Ovary (tissue), 9 donors: ENCODE results near the gene MCUR1. TPM values are rescaled to one million over a fixed set of nuclear protein-coding genes. Genes with fewer than 3 reads are reported as not detected.

Source experiments
- DNase-seq, 5 donors: peaks; one replicate each; pipeline ENCODE4 v3.0.0-alpha.2; 2019 to 2020
- H3K27ac ChIP-seq, 2 donors: fragments of 200-600 bp; one replicate each; pipeline versions ENCODE4 v1.5.1 to v1.8.0; 2019 to 2022
- H3K27me3 ChIP-seq: fragments of 200-600 bp; one replicate; pipeline ENCODE4 v1.8.0; 2022
- H3K36me3 ChIP-seq: fragments of 200-600 bp; sonication (generic); one replicate; pipeline ENCODE4 v1.5.1; 2019
- H3K4me1 ChIP-seq: one replicate; pipeline ENCODE4 v1.8.1; 2013; ENCODE audit warnings: mild to moderate bottlenecking, moderate library complexity; ENCODE audit not compliant: insufficient read depth
- H3K4me3 ChIP-seq: fragments of 200-600 bp; sonication (generic); one replicate; pipeline ENCODE4 v1.5.1; 2017
- H3K9me3 ChIP-seq, 2 donors: fragments of 200-600 bp in 1 of 2; sonication (generic) in 1 of 2; one replicate each; pipeline versions ENCODE4 v1.5.1 to v1.8.1; 2013 to 2019; ENCODE audit warnings: mild to moderate bottlenecking in 1 of 2, moderate library complexity in 1 of 2
- CTCF ChIP-seq, 3 donors: fragments of 450-650 bp in 2 of 3; fragments of 200-600 bp in 1 of 3; IDR thresholded peaks; one replicate each; pipeline versions ENCODE4 v1.5.1 to v1.8.0; 2016 to 2022; ENCODE audit warnings: antibody characterized with exemption in 3 of 3, mild to moderate bottlenecking in 1 of 3
- EP300 ChIP-seq: sonication (generic); formaldehyde crosslinking; IDR thresholded peaks from one replicate; pipeline ENCODE4 v1.6.1; 2017; ENCODE audit warnings: antibody characterized with exemption
- POLR2A ChIP-seq: fragments of 450-650 bp; IDR thresholded peaks from one replicate; pipeline ENCODE4 v1.6.1; 2017; ENCODE audit warnings: antibody characterized with exemption, mild to moderate bottlenecking, moderate library complexity
- WGBS, 3 donors: extraction: QIAGEN DNeasy Blood & Tissue Kit in 1 of 3; methylation state at CpG; one replicate each; pipeline versions ENCODE4 v1.1.5 to v1.1.7; 2013 to 2017; 5-methylcytosine and 5-hydroxymethylcytosine counted together
- intact Hi-C, 4 donors: fragments of 100-400 bp; cut with DNase I; formaldehyde crosslinking; loops; one replicate each; pipeline versions ENCODE4 v1.11.0 to v1.15.1; 2022 to 2023
- polyA plus RNA-seq, 2 donors: library from polyadenylated mRNA; stranded (reverse); fragments of 200-250 nt in 1 of 2; fragments of 350-450 nt in 1 of 2; fragmentation: Illumina TruSeq in 1 of 2; extraction: RNeasy Lipid Tissue Mini Kit (QIAGEN cat#74804) in 1 of 2; gene quantifications; one replicate each; pipeline ENCODE4 v1.2.3, GENCODE V29; 2013 to 2014
- total RNA-seq, 7 donors: library from RNA; depleted of rRNA in 2 of 7; stranded (reverse); fragments of >200 nt in 2 of 7; fragmentation: NEBNext Ultra II Directional in 3 of 7; extraction: Animal tissue kit (Norgen Biotek cat#: 25700) in 3 of 7; gene quantifications; one replicate each; pipeline versions ENCODE4 v1.1.0 to v1.2.4, GENCODE V29; 2016 to 2023
- donor health status: DM: no; HTN: no; CAD: no; lungs with moderate emphysema.
- donor health status: DM: no; HTN: no; CAD: no.
- donor health status: Bipolar disorder and iron deficiency.
- donor health status: DM: yes; HTN: yes; CAD: no.
- donor health status: DM: no; HTN: no; CAD: no.
- donor health status: DM: yes; HTN: yes; CAD: no.

Gene MCUR1
- total and polyA plus RNA-seq, 9 donors = 5.1 to 20.0 (median 9.3) TPM

- H3K27ac ChIP-seq = no peak overlapping the region
- no peaks in the 10 kb centered on the region for H3K36me3 ChIP-seq
- intact Hi-C loops = no loop called here
- TF ChIP-seq CTCF (IDR thresholded peaks at IDR 0.05) = no peak
- TF ChIP-seq POLR2A = no peak
- TF ChIP-seq EP300 = no peak
- 8 to 11% (median 8%) methylated on average over 5 of the region's 5 CpGs for WGBS, 3 donors
- peaks cover 1% of the 10 kb centered on the region for H3K4me1 ChIP-seq
- H3K9me3 ChIP-seq = no peaks in the 10 kb centered on the region
- no peaks in the 10 kb centered on the region for H3K27me3 ChIP-seq
- no peak overlapping the region for H3K4me3 ChIP-seq
- no peak for DNase-seq
Observed at GRCh38 chr6:13848522-13849150, 34.3 kb upstream of the MCUR1 start.

- no peak overlapping the region for H3K4me3 ChIP-seq
- H3K27me3 ChIP-seq = no peaks in the 10 kb centered on the region
- no peaks in the 10 kb centered on the region for H3K9me3 ChIP-seq
- DNase-seq = no peak
- no peaks in the 10 kb centered on the region for H3K36me3 ChIP-seq
- H3K4me1 ChIP-seq = peaks cover 1% of the 10 kb centered on the region
- TF ChIP-seq CTCF (IDR thresholded peaks at IDR 0.05) (no peak), POLR2A (no peak), EP300 (no peak)
- WGBS, 3 donors = 77 to 91% (median 83%) methylated on average over 11 of the region's 11 CpGs
- intact Hi-C loops = no loop called here
- no peak overlapping the region for H3K27ac ChIP-seq
Observed at GRCh38 chr6:13847326-13848050, 33.1 kb upstream of the MCUR1 start.

GRCh38 chr6:13846841-13847240 lies 32.5 kb upstream of the MCUR1 start:
- Histone ChIP-seq H3K4me3 (no peak overlapping the region), H3K4me1 (peaks cover 1% of the 10 kb centered on the region), H3K9me3 (no peaks in the 10 kb centered on the region), H3K36me3 (no peaks in the 10 kb centered on the region), H3K27ac (no peak overlapping the region), H3K27me3 (no peaks in the 10 kb centered on the region)
- intact Hi-C loops = no loop called here
- DNase-seq = no peak
- no peak for TF ChIP-seq POLR2A
- TF ChIP-seq EP300 = no peak
- no peak for TF ChIP-seq CTCF (IDR thresholded peaks at IDR 0.05)
- WGBS, 3 donors = 85 to 87% (median 86%) methylated on average over 13 of the region's 13 CpGs

GRCh38 chr6:13841936-13842335 lies 27.6 kb upstream of the MCUR1 start:
- no peak for TF ChIP-seq EP300
- TF ChIP-seq CTCF (IDR thresholded peaks at IDR 0.05) = no peak
- no peak for TF ChIP-seq POLR2A
- no peak overlapping the region for H3K4me3 ChIP-seq
- H3K36me3 ChIP-seq = no peaks in the 10 kb centered on the region
- intact Hi-C loops = no loop called here
- no peak for DNase-seq
- H3K9me3 ChIP-seq = no peaks in the 10 kb centered on the region
- no peak overlapping the region for H3K27ac ChIP-seq
- no peaks in the 10 kb centered on the region for H3K4me1 ChIP-seq
- 51 to 84% (median 80%) methylated on average over 5 of the region's 5 CpGs for WGBS, 3 donors
- H3K27me3 ChIP-seq = no peaks in the 10 kb centered on the region
